HepG2 (cell line): ENCODE results near the gene ARHGEF1. TPM values are rescaled to one million over a fixed set of nuclear protein-coding genes. Genes with fewer than 3 reads are reported as not detected.

Experiments used
- ATAC-seq: fragments of 200-7000 bp; cut with Tn5 transposase; 3 replicates; pipeline ENCODE4 v1.9.1; 2020; ENCODE audit warnings: mild to moderate bottlenecking, moderate library complexity
- BruUV-seq: library from RNA; stranded (reverse); fragments of 400-500 nt; replicated peaks from 2 replicates; lab custom pipeline; 2021; lab: Mats Ljungman, UMichigan
- CTCF ChIA-PET: fragments of 300-600 bp; formaldehyde crosslinking; extraction: SDS; loops from one replicate; lab custom pipeline; 2021; ENCODE audit warnings: low total read pairs, inconsistent platforms, low intra/inter-chr PET ratio; lab: Yijun Ruan, JAX
- POLR2A ChIA-PET: fragments of 350-600 bp; sonication (Branson Sonifier 250); formaldehyde crosslinking; loops from one replicate; lab custom pipeline; 2020; ENCODE audit warnings: antibody characterized with exemption, inconsistent platforms; lab: Yijun Ruan, JAX
- DNase-seq: peaks from one replicate; pipeline ENCODE4 v3.0.0-alpha.2; 2015; ENCODE audit warnings: low spot score
- FAIRE-seq: peaks from 3 replicates; lab custom pipeline; 2011; peaks lifted over from hg19 to GRCh38; lab: Jason Lieb, UNC
- H2AFZ ChIP-seq: one replicate; pipeline ENCODE4 v1.6.1; 2011; ENCODE audit warnings: low read length, inconsistent platforms
- H3K27ac ChIP-seq: fragments of 300-600 bp; 3 replicates; pipeline ENCODE4 v1.8.0; 2011; ENCODE audit warnings: mixed run types, mild to moderate bottlenecking, mixed read lengths, low read length, inconsistent platforms; ENCODE audit not compliant: insufficient read depth; ENCODE audit errors: extremely low read length
- H3K27me3 ChIP-seq, 2 experiments: fragments of 200-600 bp in 1 of 2; 2 replicates in 1 of 2; 3 replicates in 1 of 2; pipeline versions ENCODE4 v1.6.0 to v1.8.0; 2011; ENCODE audit warnings: low read length in 2 of 2, mild to moderate bottlenecking in 2 of 2, moderate library complexity in 2 of 2, inconsistent platforms in 1 of 2; ENCODE audit not compliant: insufficient read depth in 2 of 2, control insufficient read depth in 1 of 2
- H3K36me3 ChIP-seq, 2 experiments: fragments of 200-600 bp in 1 of 2; replicated peaks in 1 of 2; 2 replicates in 1 of 2; 3 replicates in 1 of 2; pipeline versions ENCODE4 v1.5.1 to v1.8.0; 2011; ENCODE audit warnings: low read length in 2 of 2, inconsistent platforms in 1 of 2; ENCODE audit not compliant: insufficient read depth in 2 of 2, control insufficient read depth in 1 of 2
- H3K4me1 ChIP-seq: 2 replicates; pipeline ENCODE4 v1.5.1; 2012; ENCODE audit warnings: low read length, inconsistent platforms; ENCODE audit not compliant: insufficient read depth
- H3K4me2 ChIP-seq: 2 replicates; pipeline ENCODE4 v1.6.0; 2011; ENCODE audit warnings: low read depth, low read length, inconsistent platforms
- H3K4me3 ChIP-seq, 3 experiments: fragments of 200-600 bp in 1 of 3; sonication (generic), shearing (Covaris generic) in 1 of 3; replicated peaks in 1 of 3; 2 replicates each; pipeline ENCODE4 v1.5.1; 2011 to 2016; ENCODE audit warnings: low read length in 3 of 3, inconsistent platforms in 2 of 3, low read depth in 2 of 3, mild to moderate bottlenecking in 2 of 3, control low read depth in 1 of 3, mixed read lengths in 1 of 3; ENCODE audit not compliant: insufficient read depth in 1 of 3
- H3K79me2 ChIP-seq: one replicate; pipeline ENCODE4 v1.6.1; 2011; ENCODE audit warnings: low read length, inconsistent platforms; ENCODE audit not compliant: insufficient read depth
- H3K9ac ChIP-seq: 2 replicates; pipeline ENCODE4 v1.6.0; 2011; ENCODE audit warnings: mild to moderate bottlenecking, low read depth, low read length, inconsistent platforms; ENCODE audit not compliant: insufficient read depth
- H3K9me3 ChIP-seq: 2 replicates; pipeline ENCODE4 v1.5.1; 2012; ENCODE audit warnings: mild to moderate bottlenecking, low read length
- H4K20me1 ChIP-seq: 2 replicates; pipeline ENCODE4 v1.6.0; 2011; ENCODE audit warnings: inconsistent platforms, mild to moderate bottlenecking, low read length, moderate library complexity; ENCODE audit not compliant: insufficient read depth
- ARID2 ChIP-seq: sonication (generic); formaldehyde crosslinking; IDR thresholded peaks from 2 replicates; pipeline ENCODE4 v1.8.1; 2022; ENCODE audit warnings: mild to moderate bottlenecking, missing genetic modification reagents, borderline replicate concordance
- CHCHD3 ChIP-seq: sonication (generic); formaldehyde crosslinking; IDR thresholded peaks from 2 replicates; pipeline ENCODE4 v1.8.0; 2022; ENCODE audit warnings: mild to moderate bottlenecking, missing genetic modification reagents, moderate library complexity
- HNF4A ChIP-seq: sonication (generic); formaldehyde crosslinking; IDR thresholded peaks from 2 replicates; pipeline ENCODE4 v1.4.0; 2020; ENCODE audit warnings: missing genetic modification reagents
- KLF6 ChIP-seq: IDR thresholded peaks from 2 replicates; pipeline ENCODE4 v1.8.0; 2016; ENCODE audit warnings: missing biosample characterization, missing genetic modification reagents
- MIXL1 ChIP-seq: IDR thresholded peaks from 2 replicates; pipeline ENCODE4 v1.6.1; 2016
- ZNF3 ChIP-seq: IDR thresholded peaks from 2 replicates; pipeline ENCODE4 v1.7.0; 2017; ENCODE audit warnings: inconsistent platforms
- ZNF674 ChIP-seq: sonication (generic); formaldehyde crosslinking; IDR thresholded peaks from 2 replicates; pipeline ENCODE4 v1.5.0; 2020; ENCODE audit warnings: low read depth, mild to moderate bottlenecking, missing genetic modification reagents
- ZNF737 ChIP-seq: sonication (generic); formaldehyde crosslinking; IDR thresholded peaks from 2 replicates; pipeline ENCODE4 v1.5.0; 2020; ENCODE audit warnings: missing genetic modification reagents, mild to moderate bottlenecking, borderline replicate concordance
- WGBS: methylation state at CpG from one replicate; pipeline ENCODE4 v1.1.6; 2017; ENCODE audit warnings: low lambda C conversion rate; 5-methylcytosine and 5-hydroxymethylcytosine counted together
- in situ Hi-C: cut with HindIII; loops from 2 replicates; pipeline ENCODE4 v1.10.0; 2017; ENCODE audit warnings: low pct_unique_long_range_greater_than_20kb; ENCODE audit not compliant: extremely low pct_ligation_motif_present
- intact Hi-C: fragments of 100-400 bp; cut with micrococcal nuclease; formaldehyde crosslinking; loops from one replicate; pipeline ENCODE4 v1.10.0; 2022; ENCODE audit not compliant: unreplicated experiment
- polyA plus RNA-seq, 8 experiments: library from polyadenylated mRNA; depleted of rRNA in 3 of 8; stranded (reverse) in 7 of 8; unstranded in 1 of 8; fragments of >200 nt; fragmentation: Illumina TruSeq in 4 of 8; extraction: Trizol in 4 of 8; gene quantifications; 2 replicates each; pipeline versions ENCODE4 v1.2.1 to v1.2.3, GENCODE V29; 2011 to 2016; ENCODE audit warnings: low read depth in 4 of 8, missing spikeins in 1 of 8, mixed read lengths in 1 of 8; ENCODE audit not compliant: insufficient read depth in 1 of 8
- total RNA-seq, 5 experiments: library from RNA; depleted of rRNA; stranded (reverse); fragments of >200 nt; fragmentation: Illumina TruSeq; extraction: Trizol; gene quantifications; 2 replicates each; pipeline ENCODE4 v1.2.3, GENCODE V29; 2016; ENCODE audit warnings: low read depth in 1 of 5
- TF ChIP-seq, protein P1 (sequence below): sonication (generic); formaldehyde crosslinking; IDR thresholded peaks from 2 replicates; pipeline ENCODE4 v1.9.0; 2021; ENCODE audit warnings: missing genetic modification reagents, borderline replicate concordance
- TF ChIP-seq, protein P2 (sequence below): sonication (generic); formaldehyde crosslinking; conservative IDR thresholded peaks from 2 replicates; pipeline ENCODE4 v1.8.0; 2022; ENCODE audit warnings: low read depth, missing genetic modification reagents

ARHGEF1 gene
- total and polyA plus RNA-seq, 2 of the 13 experiments (the other 11 are each of a cell fraction or from before 2014, with no cell fraction given): 33.7 to 34.7 TPM

DNA sequence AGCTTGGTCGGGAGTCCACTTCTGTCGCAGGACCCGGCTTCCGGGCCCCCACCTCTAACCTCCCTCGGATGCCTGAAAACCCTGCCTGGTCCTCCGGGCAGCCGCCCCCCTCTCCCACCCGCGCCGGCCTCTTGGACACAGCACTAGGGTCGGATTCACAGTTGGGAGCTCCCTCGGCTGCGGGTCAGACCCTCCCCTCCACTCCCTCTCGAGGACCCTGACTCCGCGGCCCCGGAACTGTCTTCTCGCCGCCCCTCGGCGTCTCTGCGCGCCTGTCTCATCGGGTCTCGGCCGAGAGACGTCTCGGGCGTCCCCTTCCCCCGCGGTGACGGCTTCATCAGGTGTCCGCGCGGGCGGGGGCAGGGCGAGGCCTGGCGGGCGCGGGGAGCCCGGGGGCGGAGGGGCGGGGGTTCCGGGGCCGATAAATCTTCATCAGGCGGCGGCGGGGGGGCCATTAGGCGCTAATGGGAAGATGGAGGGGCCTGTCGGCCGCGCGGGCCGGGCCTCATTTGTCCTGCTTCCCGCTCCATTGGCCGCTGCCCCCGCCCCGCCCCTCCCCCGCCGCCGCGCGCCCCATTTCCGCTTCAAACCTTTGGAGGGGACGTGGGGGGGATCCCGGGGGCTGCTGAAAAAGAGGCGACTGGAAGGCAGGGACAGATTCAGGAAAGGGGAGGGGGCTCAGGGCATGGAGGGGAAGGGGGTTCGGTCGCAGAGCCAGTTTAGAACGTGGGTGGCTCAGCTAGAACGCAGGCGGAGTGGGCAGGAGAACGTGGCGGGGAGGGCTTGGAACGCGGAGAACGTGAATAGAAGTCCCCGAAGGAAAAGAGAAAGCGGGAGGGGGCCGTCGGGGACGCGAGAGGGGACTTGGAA is 57.1 kb downstream of the ARHGEF1 start:
- Histone ChIP-seq H3K4me2 (peak overlapping the region; percentile 66), H3K79me2 (no peaks in the 10 kb centered on the region), H3K4me3 (peak overlapping the region; percentile 7 to 70 (median 46); a peak in 3 of 6 replicates), H3K9me3 (no peaks in the 10 kb centered on the region), H4K20me1 (peaks cover 4% of the 10 kb centered on the region; the same call in 1 of the 2 replicates), H3K9ac (no peak overlapping the region), H3K4me1 (no peaks in the 10 kb centered on the region), H3K27me3 (peaks cover 12 to 48% of the 10 kb centered on the region in 2 experiments; a peak in 4 of 5 replicates), H3K36me3 (no peaks in the 10 kb centered on the region), H2AFZ (no peak overlapping the region), H3K27ac (no peak overlapping the region)
- DNase-seq (no peak), FAIRE-seq (no peak), ATAC-seq (no peak)
- intact Hi-C loops: no loop called here
- 5% methylated on average over 32 of the region's 83 CpGs for WGBS
- POLR2A ChIA-PET: no interaction called here
- TF ChIP-seq, protein P1, sequence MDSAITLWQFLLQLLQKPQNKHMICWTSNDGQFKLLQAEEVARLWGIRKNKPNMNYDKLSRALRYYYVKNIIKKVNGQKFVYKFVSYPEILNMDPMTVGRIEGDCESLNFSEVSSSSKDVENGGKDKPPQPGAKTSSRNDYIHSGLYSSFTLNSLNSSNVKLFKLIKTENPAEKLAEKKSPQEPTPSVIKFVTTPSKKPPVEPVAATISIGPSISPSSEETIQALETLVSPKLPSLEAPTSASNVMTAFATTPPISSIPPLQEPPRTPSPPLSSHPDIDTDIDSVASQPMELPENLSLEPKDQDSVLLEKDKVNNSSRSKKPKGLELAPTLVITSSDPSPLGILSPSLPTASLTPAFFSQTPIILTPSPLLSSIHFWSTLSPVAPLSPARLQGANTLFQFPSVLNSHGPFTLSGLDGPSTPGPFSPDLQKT (CRISPR knock-in tag): no peak
- TF ChIP-seq ZNF3 (no peak), MIXL1 (CRISPR knock-in tag) (no peak), ARID2 (CRISPR knock-in tag) (no peak), ZNF737 (CRISPR knock-in tag) (no peak), KLF6 (CRISPR knock-in tag) (no peak), HNF4A (no peak), ZNF674 (CRISPR knock-in tag) (no peak), CHCHD3 (no peak)
- TF ChIP-seq, protein P2, sequence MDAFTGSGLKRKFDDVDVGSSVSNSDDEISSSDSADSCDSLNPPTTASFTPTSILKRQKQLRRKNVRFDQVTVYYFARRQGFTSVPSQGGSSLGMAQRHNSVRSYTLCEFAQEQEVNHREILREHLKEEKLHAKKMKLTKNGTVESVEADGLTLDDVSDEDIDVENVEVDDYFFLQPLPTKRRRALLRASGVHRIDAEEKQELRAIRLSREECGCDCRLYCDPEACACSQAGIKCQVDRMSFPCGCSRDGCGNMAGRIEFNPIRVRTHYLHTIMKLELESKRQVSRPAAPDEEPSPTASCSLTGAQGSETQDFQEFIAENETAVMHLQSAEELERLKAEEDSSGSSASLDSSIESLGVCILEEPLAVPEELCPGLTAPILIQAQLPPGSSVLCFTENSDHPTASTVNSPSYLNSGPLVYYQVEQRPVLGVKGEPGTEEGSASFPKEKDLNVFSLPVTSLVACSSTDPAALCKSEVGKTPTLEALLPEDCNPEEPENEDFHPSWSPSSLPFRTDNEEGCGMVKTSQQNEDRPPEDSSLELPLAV (CRISPR knock-in tag): no peak
- no TSS peak for BruUV-seq
- CTCF ChIA-PET: no interaction called here
- in situ Hi-C loops: loop anchor here (10.0 kb wide), 1 partner anchor 55 kb away; the partner anchor contains the start of gene ARHGEF1
